AG04450 (cell line): ENCODE data around the gene DSCAML1. TPM values are rescaled to one million over a fixed set of nuclear protein-coding genes. Genes with fewer than 3 reads are reported as not detected.

ENCODE experiments used
- CTCF ChIA-PET: fragments of 300-600, 350-600 bp; formaldehyde crosslinking; extraction: SDS; loops from one replicate; lab custom pipeline; 2022; ENCODE audit warnings: antibody characterized with exemption, inconsistent platforms; lab: Charles Lee
- POLR2A ChIA-PET: fragments of 350-600 bp; formaldehyde crosslinking; extraction: SDS; loops from one replicate; lab custom pipeline; 2021; ENCODE audit warnings: antibody characterized with exemption, inconsistent platforms; lab: Yijun Ruan, JAX
- DNase-seq: peaks from one replicate; pipeline ENCODE4 v3.0.0-alpha.2; 2011; ENCODE audit warnings: low read depth, low spot score
- H3K27ac ChIP-seq: one replicate; pipeline ENCODE4 v1.5.1; 2012; ENCODE audit warnings: low read depth, low read length, control low read depth
- H3K27me3 ChIP-seq: one replicate; pipeline ENCODE4 v1.6.0; 2012; ENCODE audit warnings: low read length; ENCODE audit not compliant: control insufficient read depth, insufficient read depth
- H3K4me3 ChIP-seq: 2 replicates; pipeline ENCODE4 v1.5.1; 2011; ENCODE audit warnings: mild to moderate bottlenecking, low read depth, low read length, control low read depth
- H3K9me3 ChIP-seq: 2 replicates; pipeline ENCODE4 v1.5.1; 2012; ENCODE audit warnings: low read length; ENCODE audit not compliant: control insufficient read depth, insufficient read depth
- polyA plus RNA-seq: library from polyadenylated mRNA; depleted of rRNA; stranded (reverse); fragments of >200 nt; gene quantifications from 2 replicates; pipeline ENCODE4 v1.2.3, GENCODE V29; 2011
- TF ChIP-seq, protein P1 (sequence below): IDR thresholded peaks from 2 replicates; pipeline ENCODE4 v1.5.1; 2011; ENCODE audit warnings: low read depth, low read length, control low read depth, inconsistent platforms

The DSCAML1 gene
- polyA plus RNA-seq, 1 experiment: not detected

DNA sequence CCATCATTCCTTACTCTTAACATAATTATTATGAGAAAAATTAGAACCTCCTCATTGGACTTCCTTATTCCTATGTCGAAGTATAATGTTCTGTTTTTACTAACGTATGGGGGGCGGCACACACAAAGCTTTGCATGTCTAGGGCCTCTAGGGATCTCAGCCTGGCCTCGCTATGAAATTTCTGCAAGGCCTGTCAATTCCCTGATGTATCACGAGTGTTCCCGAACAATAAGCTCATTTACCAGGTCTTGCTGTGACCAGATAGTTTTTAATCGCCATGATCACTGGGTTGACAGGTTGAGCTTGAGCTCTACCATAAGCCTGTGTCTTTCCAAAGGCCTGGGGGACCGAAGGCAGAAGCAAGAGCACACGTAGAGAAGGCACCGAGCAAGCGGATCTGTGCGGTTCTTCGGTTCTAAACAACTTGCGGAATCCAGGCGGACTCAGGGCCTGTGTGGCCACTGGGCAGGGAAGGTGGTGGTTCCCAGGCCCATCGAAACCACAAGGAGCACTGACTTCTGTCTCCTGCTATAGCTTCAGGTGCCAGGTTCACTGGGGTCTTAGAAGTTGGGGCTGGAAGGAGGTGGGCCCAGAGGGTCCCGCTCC, 37.9 kb upstream of the DSCAML1 start:
- DNase-seq: no peak
- Histone ChIP-seq H3K27ac (no peak overlapping the region), H3K9me3 (no peaks in the 10 kb centered on the region; the same call in 1 of the 2 replicates), H3K4me3 (no peak overlapping the region), H3K27me3 (peaks cover 28% of the 10 kb centered on the region)
- ChIA-PET CTCF (interaction anchor here (0.6 to 4.2 kb wide), 6 partner anchors 8 to 112 kb away, joined by 3 to 24 read pairs (median 10); no protein-coding TSS in a partner anchor), POLR2A (no interaction called here)
- TF ChIP-seq, protein P1, sequence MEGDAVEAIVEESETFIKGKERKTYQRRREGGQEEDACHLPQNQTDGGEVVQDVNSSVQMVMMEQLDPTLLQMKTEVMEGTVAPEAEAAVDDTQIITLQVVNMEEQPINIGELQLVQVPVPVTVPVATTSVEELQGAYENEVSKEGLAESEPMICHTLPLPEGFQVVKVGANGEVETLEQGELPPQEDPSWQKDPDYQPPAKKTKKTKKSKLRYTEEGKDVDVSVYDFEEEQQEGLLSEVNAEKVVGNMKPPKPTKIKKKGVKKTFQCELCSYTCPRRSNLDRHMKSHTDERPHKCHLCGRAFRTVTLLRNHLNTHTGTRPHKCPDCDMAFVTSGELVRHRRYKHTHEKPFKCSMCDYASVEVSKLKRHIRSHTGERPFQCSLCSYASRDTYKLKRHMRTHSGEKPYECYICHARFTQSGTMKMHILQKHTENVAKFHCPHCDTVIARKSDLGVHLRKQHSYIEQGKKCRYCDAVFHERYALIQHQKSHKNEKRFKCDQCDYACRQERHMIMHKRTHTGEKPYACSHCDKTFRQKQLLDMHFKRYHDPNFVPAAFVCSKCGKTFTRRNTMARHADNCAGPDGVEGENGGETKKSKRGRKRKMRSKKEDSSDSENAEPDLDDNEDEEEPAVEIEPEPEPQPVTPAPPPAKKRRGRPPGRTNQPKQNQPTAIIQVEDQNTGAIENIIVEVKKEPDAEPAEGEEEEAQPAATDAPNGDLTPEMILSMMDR: no peak

DNA sequence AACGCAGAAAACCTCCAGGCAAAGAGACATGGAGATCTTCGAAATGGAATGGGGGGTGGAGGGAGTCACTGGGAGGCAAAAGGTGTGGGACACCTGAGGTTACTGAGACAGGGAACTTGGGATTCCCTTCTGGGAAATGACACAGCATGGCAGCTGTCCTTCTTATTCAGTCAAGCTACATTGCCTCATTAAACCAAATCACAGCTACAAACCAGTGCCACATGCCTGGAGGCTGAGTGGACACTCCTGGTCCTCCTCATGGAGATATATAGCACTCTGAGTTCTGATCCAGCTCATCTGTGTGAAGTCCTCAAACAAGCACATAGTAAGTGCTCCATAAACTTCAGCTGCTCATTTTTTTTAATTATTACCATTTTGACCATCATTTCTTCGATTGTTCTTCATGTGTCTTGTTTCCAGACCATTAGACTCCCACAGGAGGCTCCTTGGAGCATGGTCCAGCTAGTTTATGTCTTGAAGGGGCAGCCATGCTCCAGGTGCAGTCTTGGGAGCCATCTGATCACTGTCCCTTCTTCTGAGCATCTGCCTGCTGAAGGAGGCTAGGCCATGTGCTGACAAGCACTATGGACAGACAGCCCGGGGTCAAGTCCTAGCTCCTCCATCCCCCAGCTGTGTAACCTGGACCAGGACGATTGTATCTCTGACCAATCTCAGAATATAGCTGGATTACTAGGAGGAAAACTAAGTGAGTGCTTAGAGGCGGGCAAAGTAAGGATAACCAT, 37.2 kb upstream of the DSCAML1 start:
- ChIA-PET POLR2A (no interaction called here), CTCF (interaction anchor here (0.5 to 4.2 kb wide), 11 partner anchors 9 to 1553 kb away, joined by 3 to 24 read pairs (median 5); no protein-coding TSS in a partner anchor)
- Histone ChIP-seq H3K27ac (no peak overlapping the region), H3K27me3 (peaks cover 23% of the 10 kb centered on the region), H3K9me3 (no peaks in the 10 kb centered on the region; the same call in 1 of the 2 replicates), H3K4me3 (no peak overlapping the region)
- no peak for DNase-seq
- TF ChIP-seq, protein P1: no peak

DNA sequence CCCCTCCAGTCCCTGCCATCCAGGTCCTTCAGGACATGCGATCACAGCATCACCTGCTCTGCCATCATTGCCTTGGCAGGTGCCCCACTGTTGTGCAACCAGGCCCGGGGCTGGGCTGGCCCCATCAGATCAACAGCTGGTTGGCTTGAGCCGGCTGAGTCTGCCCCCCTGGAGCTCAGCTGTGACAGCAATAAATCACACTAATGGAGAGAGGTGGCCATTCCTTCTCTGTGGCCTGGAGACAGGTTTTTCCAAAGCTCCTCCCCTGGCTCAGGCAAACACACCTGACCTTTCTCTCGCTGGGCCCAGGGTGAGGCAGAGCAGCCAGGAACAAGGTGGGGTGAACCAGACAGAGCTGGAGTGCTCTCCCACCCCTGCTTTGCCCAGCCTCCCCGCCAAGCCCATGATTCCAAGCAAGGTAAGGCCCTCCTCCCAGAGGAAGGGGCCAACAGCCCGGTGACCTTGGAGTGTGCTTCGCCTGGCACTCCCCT, 36.4 kb upstream of the DSCAML1 start:
- CTCF ChIA-PET: interaction anchor here (0.5 to 4.2 kb wide), 11 partner anchors 10 to 1552 kb away, joined by 3 to 24 read pairs (median 5); no protein-coding TSS in a partner anchor
- no peak for DNase-seq

DNA sequence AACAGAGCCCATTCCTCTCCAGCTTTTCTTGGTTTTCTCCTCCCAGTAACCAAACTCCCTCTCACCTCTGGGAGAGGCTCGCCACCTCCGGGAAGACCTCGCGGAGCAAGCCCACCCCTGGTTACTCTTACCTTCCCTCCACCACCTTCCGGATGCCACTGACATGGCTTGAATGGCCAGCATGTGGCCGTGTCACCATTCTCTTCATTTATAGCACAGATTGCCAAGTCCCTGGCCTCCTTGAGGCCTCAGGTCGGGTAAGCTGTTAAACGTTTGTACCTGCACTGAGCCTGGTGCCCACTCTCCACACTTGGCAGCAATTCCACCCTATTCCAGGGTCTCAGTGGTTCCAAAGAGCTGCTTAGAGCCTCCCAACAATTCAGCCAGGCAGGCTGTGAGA, 35.5 kb upstream of the DSCAML1 start:
- no peak overlapping the region for H3K4me3 ChIP-seq
- H3K27ac ChIP-seq: no peak overlapping the region
- no peaks in the 10 kb centered on the region; the same call in 1 of the 2 replicates for H3K9me3 ChIP-seq
- POLR2A ChIA-PET: no interaction called here
- peaks cover 20% of the 10 kb centered on the region for H3K27me3 ChIP-seq
- TF ChIP-seq, protein P1: no peak
- CTCF ChIA-PET: interaction anchor here (0.7 to 4.2 kb wide), 5 partner anchors 14 to 220 kb away, joined by 3 to 24 read pairs (median 8); no protein-coding TSS in a partner anchor
- no peak for DNase-seq

More for the DNA sequence above, 36.4 kb upstream of the DSCAML1 start:
- H3K9me3 ChIP-seq: no peaks in the 10 kb centered on the region; the same call in 1 of the 2 replicates
- POLR2A ChIA-PET: no interaction called here
- TF ChIP-seq, protein P1: no peak
- H3K4me3 ChIP-seq: no peak overlapping the region
- H3K27me3 ChIP-seq: peaks cover 23% of the 10 kb centered on the region
- H3K27ac ChIP-seq: no peak overlapping the region
